SK-N-SH treated with all-trans-retinoic acid at 6 μM for 48 hours (cell line): ENCODE data around the gene ARHGEF11.

Experiments
- ATAC-seq: fragments of 200-7000 bp; cut with Tn5 transposase; 3 replicates; pipeline ENCODE4 v1.9.1; 2020; ENCODE audit warnings: mild to moderate bottlenecking, moderate library complexity
- ARNTL ChIP-seq: fragments of 450-650 bp; formaldehyde crosslinking; IDR thresholded peaks from 2 replicates; pipeline ENCODE4 v1.5.0; 2020; ENCODE audit warnings: low read depth, mild to moderate bottlenecking, moderate library complexity, borderline replicate concordance
- BACH2 ChIP-seq: fragments of 250-450 bp; sonication (Bioruptor Pico); IDR thresholded peaks from 2 replicates; pipeline ENCODE4 v1.9.0; 2021; ENCODE audit warnings: mild to moderate bottlenecking, borderline replicate concordance
- CREB5 ChIP-seq: fragments of 250-450 bp; sonication (Bioruptor Pico); IDR thresholded peaks from 2 replicates; pipeline ENCODE4 v1.5.1; 2020; ENCODE audit warnings: low read depth, mild to moderate bottlenecking, moderate library complexity
- CSDC2 ChIP-seq: fragments of 250-450 bp; sonication (Bioruptor Pico); IDR thresholded peaks from 2 replicates; pipeline ENCODE4 v1.5.0; 2020; ENCODE audit warnings: mild to moderate bottlenecking, moderate library complexity
- GLIS3 ChIP-seq: fragments of 250-450 bp; sonication (Bioruptor Pico); IDR thresholded peaks from 2 replicates; pipeline ENCODE4 v1.5.0; 2020; ENCODE audit warnings: mild to moderate bottlenecking, moderate library complexity
- ISL1 ChIP-seq: fragments of 250-450 bp; sonication (Bioruptor Pico); IDR thresholded peaks from 2 replicates; pipeline ENCODE4 v2.1.2; 2022; ENCODE audit warnings: mild to moderate bottlenecking, moderate library complexity
- OSR1 ChIP-seq: fragments of 250-450 bp; sonication (Bioruptor Pico); IDR thresholded peaks from 2 replicates; pipeline ENCODE4 v1.8.0; 2022; ENCODE audit warnings: moderate library complexity, mild to moderate bottlenecking, inconsistent platforms
- PATZ1 ChIP-seq: fragments of 250-450 bp; sonication (Bioruptor Pico); IDR thresholded peaks from 2 replicates; pipeline ENCODE4 v1.8.0; 2020; ENCODE audit warnings: mild to moderate bottlenecking, moderate library complexity, borderline replicate concordance
- POU6F1 ChIP-seq: fragments of 250-450 bp; sonication (Bioruptor Pico); IDR thresholded peaks from 2 replicates; pipeline ENCODE4 v1.8.0; 2021; ENCODE audit warnings: low read depth, mild to moderate bottlenecking, moderate library complexity, borderline replicate concordance
- PPARA ChIP-seq: fragments of 250-450 bp; sonication (Bioruptor Pico); IDR thresholded peaks from 2 replicates; pipeline ENCODE4 v1.5.0; 2020; ENCODE audit warnings: mild to moderate bottlenecking, borderline replicate concordance
- RARB ChIP-seq: fragments of 250-450 bp; sonication (Bioruptor Pico); IDR thresholded peaks from 2 replicates; pipeline ENCODE4 v1.8.0; 2021; ENCODE audit warnings: mild to moderate bottlenecking, moderate library complexity
- SNAI2 ChIP-seq: fragments of 250-450 bp; sonication (Bioruptor Pico); IDR thresholded peaks from 2 replicates; pipeline ENCODE4 v1.5.0; 2020; ENCODE audit warnings: mild to moderate bottlenecking, moderate library complexity
- TCF4 ChIP-seq: fragments of 250-450 bp; sonication (Bioruptor Pico); IDR thresholded peaks from 2 replicates; pipeline ENCODE4 v1.8.0; 2021; ENCODE audit warnings: mild to moderate bottlenecking, moderate library complexity, borderline replicate concordance
- TSHZ2 ChIP-seq: fragments of 250-450 bp; sonication (Bioruptor Pico); IDR thresholded peaks from 2 replicates; pipeline ENCODE4 v1.5.0; 2020; ENCODE audit warnings: mild to moderate bottlenecking, moderate library complexity
- ZC3H10 ChIP-seq: fragments of 250-450 bp; sonication (Bioruptor Pico); IDR thresholded peaks from 2 replicates; pipeline ENCODE4 v1.5.1; 2021; ENCODE audit warnings: mild to moderate bottlenecking, moderate library complexity
- ZFP3 ChIP-seq: fragments of 250-450 bp; sonication (Bioruptor Pico); IDR thresholded peaks from 2 replicates; pipeline ENCODE4 v1.5.0; 2020; ENCODE audit warnings: mild to moderate bottlenecking, moderate library complexity
- ZFP30 ChIP-seq: fragments of 450-650 bp; formaldehyde crosslinking; IDR thresholded peaks from 2 replicates; pipeline ENCODE4 v1.5.0; 2022; ENCODE audit warnings: mild to moderate bottlenecking, moderate library complexity
- ZNF565 ChIP-seq: fragments of 450-650 bp; formaldehyde crosslinking; conservative IDR thresholded peaks from 2 replicates; pipeline ENCODE4 v1.5.0; 2020; ENCODE audit warnings: low read depth, mild to moderate bottlenecking, moderate library complexity
- ZNF70 ChIP-seq: fragments of 450-650 bp; formaldehyde crosslinking; IDR thresholded peaks from 2 replicates; pipeline ENCODE4 v1.5.0; 2020; ENCODE audit warnings: mild to moderate bottlenecking, moderate library complexity

The ARHGEF11 gene

GRCh38 chr1:156901590-156901900 is 144.0 kb downstream of the ARHGEF11 start:
- TF ChIP-seq CSDC2 (CRISPR knock-in tag) (no peak), ZC3H10 (no peak), ZFP3 (CRISPR knock-in tag) (no peak), BACH2 (CRISPR knock-in tag) (no peak), PATZ1 (CRISPR knock-in tag) (no peak), ZNF70 (CRISPR knock-in tag) (no peak), TCF4 (CRISPR knock-in tag) (no peak)
- ATAC-seq: no peak

- TF ChIP-seq BACH2 (CRISPR knock-in tag) (no peak), SNAI2 (CRISPR knock-in tag) (no peak), PPARA (CRISPR knock-in tag) (no peak), CSDC2 (CRISPR knock-in tag) (no peak), ARNTL (no peak), ZNF565 (no peak), ZC3H10 (no peak), ZFP3 (CRISPR knock-in tag) (no peak), TCF4 (CRISPR knock-in tag) (no peak), TSHZ2 (CRISPR knock-in tag) (no peak), POU6F1 (CRISPR knock-in tag) (no peak), RARB (CRISPR knock-in tag) (no peak), ISL1 (no peak), CREB5 (CRISPR knock-in tag) (no peak)
- no peak for ATAC-seq
These were observed 144.5 kb downstream of the ARHGEF11 start for GRCh38 chr1:156900896-156901589.

- ATAC-seq: no peak
- TF ChIP-seq CREB5 (CRISPR knock-in tag) (no peak), BACH2 (CRISPR knock-in tag) (no peak), GLIS3 (CRISPR knock-in tag) (no peak), PPARA (CRISPR knock-in tag) (no peak), ZFP3 (CRISPR knock-in tag) (no peak), OSR1 (no peak), SNAI2 (CRISPR knock-in tag) (no peak), ZFP30 (CRISPR knock-in tag) (no peak)
These were observed 145.4 kb downstream of the ARHGEF11 start for GRCh38 chr1:156899956-156900718.
